Adipose tissue (tissue), 3 donors: ENCODE measurements around the gene SORBS1. TPM values are rescaled to one million over a fixed set of nuclear protein-coding genes. Genes with fewer than 3 reads are reported as not detected.

Experiments
- H3K27ac ChIP-seq: one replicate; pipeline ENCODE4 v1.5.1; 2013; ENCODE audit warnings: low read depth, low read length
- WGBS, 3 donors: extraction: QIAGEN DNeasy Blood & Tissue Kit; methylation state at CpG; one replicate each; pipeline ENCODE4 v1.1.7; 2013; 5-methylcytosine and 5-hydroxymethylcytosine counted together
- polyA plus RNA-seq, 3 donors: library from polyadenylated mRNA; stranded (reverse); fragments of 200-250 nt; gene quantifications; one replicate each; pipeline ENCODE4 v1.2.3, GENCODE V29; 2013
- donor health status: healthy with polysubstance abuse.
- donor health status: Bipolar disorder and iron deficiency.
- donor health status: healthy.

The SORBS1 gene
- polyA plus RNA-seq, 3 donors = 25.4 to 508 (median 85.4) TPM

GRCh38 chr10:95392217-95392584, 169.0 kb downstream of the SORBS1 start:
- no peak overlapping the region for H3K27ac ChIP-seq
- WGBS, 3 donors = 81 to 90% (median 83%) methylated on average over 3 of the region's 3 CpGs

- WGBS, 3 donors = 53 to 81% (median 55%) methylated on average over 4 of the region's 4 CpGs
Measured at GRCh38 chr10:95391581-95392216, 169.5 kb downstream of the SORBS1 start.

DNA sequence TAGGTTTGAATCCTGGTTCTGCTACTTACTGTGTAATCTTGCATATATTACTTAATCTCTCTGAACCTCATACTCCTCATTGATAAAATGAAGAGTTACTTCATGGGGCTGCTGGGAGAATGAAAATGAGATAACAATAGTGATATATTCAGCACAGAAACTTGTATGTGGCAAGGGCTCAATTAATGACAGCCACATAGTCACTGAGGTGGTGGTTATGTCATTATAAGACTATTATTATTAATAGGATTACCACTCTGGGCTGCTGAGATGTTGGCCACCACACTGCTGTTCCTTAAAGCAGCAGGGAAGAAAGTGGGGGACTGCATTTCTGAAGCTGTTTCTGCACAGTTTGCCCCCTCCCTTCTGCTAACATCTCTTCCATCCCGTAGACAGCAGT, 170.0 kb downstream of the SORBS1 start:
- no peak overlapping the region for H3K27ac ChIP-seq
- WGBS, 3 donors = 52 to 88% (median 69%) methylated on average over 1 of the region's 1 CpG

More at GRCh38 chr10:95391581-95392216, 169.5 kb downstream of the SORBS1 start:
- no peak overlapping the region for H3K27ac ChIP-seq

GRCh38 chr10:95389982-95390381, 171.2 kb downstream of the SORBS1 start:
- no peak overlapping the region for H3K27ac ChIP-seq
- 92 to 100% (median 94%) methylated on average over 4 of the region's 4 CpGs for WGBS, 3 donors

DNA sequence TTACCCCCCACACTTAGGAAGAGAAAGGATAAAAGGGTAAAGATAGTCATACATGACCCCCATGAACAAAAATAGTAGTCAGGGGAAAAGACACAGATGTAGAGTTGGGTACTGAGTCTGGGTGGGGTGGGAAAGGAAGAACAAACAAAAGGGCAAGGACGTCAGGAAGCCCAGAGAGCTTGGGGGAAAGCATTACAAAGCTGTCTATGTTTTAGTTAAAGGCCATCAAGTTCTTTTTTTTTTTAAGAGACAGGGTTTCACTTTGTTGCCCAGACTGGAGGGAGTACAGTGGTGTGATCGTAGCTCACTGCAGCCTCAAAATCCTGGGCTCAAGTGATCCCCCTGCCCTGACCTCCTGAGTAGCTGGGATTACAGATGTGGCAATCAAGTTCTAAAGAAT, 172.0 kb downstream of the SORBS1 start:
- no peak overlapping the region for H3K27ac ChIP-seq
- WGBS, 3 donors = 58 to 63% (median 58%) methylated on average over 2 of the region's 2 CpGs

DNA sequence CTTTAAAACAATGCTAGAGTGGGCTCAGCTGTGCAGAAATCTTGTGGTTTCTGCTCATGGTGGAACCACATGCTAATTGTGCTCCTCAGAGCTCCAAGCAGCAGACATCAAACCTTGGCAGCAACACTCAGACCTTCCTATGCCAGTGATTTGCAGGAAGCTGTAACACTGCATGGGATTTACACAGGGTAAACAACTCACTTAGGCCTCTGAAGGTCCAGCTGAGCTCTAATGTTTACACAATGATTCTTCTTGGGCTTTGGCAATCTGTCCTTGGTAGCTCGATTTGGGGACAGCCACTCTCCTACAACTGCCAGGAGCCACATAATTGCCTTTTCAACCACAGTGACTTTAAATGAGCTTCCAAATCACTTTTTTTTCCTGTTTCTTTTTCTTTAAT, 172.6 kb downstream of the SORBS1 start:
- no peak overlapping the region for H3K27ac ChIP-seq
- 7 to 53% (median 42%) methylated on average over 1 of the region's 1 CpG for WGBS, 3 donors

DNA sequence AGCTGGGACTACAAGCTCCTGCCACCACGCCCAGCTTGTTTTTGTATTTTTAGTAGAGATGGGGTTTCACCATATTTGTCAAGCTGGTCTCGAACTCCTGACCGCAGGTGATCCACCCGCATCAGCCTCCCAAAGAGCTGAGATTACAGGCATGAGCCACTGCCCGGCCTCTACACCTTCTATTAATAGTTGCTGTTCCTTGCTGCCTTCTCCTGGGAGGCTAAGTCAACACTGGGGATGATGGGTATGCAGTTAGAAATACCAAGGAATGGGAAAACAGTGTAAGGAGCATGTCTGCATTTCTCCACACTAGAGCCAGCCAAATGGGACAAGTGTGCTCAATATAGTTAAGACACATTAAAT, 173.1 kb downstream of the SORBS1 start:
- no peak overlapping the region for H3K27ac ChIP-seq
- 76 to 85% (median 83%) methylated on average over 5 of the region's 5 CpGs for WGBS, 3 donors

- no peak overlapping the region for H3K27ac ChIP-seq
- 91 to 94% (median 92%) methylated on average over 12 of the region's 12 CpGs for WGBS, 3 donors
Measured at GRCh38 chr10:95384011-95384704, 177.0 kb downstream of the SORBS1 start.

GRCh38 chr10:95382596-95382995, 178.6 kb downstream of the SORBS1 start:
- H3K27ac ChIP-seq = no peak overlapping the region
- WGBS, 3 donors = 89 to 95% (median 91%) methylated on average over 2 of the region's 2 CpGs

DNA sequence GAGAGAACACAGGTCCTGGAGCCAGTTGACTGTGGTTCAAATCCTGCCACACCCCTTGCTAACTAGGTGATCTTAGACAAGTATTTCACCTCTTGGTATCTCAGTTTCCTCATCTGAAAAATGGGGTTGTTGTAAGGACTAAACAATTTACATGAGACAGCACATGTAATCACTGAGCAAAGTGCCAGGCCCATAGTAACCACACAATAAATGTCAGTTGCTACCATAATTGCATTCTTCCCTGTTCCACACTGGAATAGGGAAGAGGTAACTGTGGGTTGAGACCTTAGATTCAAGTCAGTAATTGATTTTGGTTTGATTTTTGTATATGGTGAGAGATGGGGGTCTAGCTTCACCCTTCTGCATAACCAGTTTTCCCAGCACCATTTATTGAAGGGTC, 179.0 kb downstream of the SORBS1 start:
- H3K27ac ChIP-seq = no peak overlapping the region

DNA sequence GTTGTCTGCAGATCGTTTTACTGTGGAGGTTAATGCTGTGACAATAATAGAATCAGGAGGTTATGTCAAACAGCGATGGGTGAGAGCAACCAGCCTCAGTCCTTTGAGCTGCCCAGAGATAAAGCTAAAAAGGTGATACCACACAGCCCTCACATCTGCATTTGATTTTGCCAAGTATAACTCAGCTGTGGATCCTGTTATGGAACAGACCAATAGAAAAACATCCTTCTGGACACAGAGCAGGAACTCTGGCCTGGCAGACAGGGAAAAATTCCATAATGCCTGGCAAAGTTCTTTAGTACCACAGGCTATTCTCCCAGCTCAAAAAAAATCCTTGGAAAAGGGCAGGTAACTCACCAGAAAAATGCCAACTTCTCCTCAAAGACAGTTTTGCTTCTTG, 183.2 kb downstream of the SORBS1 start:
- H3K27ac ChIP-seq = no peak overlapping the region
- 55 to 74% (median 61%) methylated on average over 2 of the region's 2 CpGs for WGBS, 3 donors

GRCh38 chr10:95375418-95375817, 185.8 kb downstream of the SORBS1 start:
- 80 to 89% (median 82%) methylated on average over 1 of the region's 1 CpG for WGBS, 3 donors
- no peak overlapping the region for H3K27ac ChIP-seq

DNA sequence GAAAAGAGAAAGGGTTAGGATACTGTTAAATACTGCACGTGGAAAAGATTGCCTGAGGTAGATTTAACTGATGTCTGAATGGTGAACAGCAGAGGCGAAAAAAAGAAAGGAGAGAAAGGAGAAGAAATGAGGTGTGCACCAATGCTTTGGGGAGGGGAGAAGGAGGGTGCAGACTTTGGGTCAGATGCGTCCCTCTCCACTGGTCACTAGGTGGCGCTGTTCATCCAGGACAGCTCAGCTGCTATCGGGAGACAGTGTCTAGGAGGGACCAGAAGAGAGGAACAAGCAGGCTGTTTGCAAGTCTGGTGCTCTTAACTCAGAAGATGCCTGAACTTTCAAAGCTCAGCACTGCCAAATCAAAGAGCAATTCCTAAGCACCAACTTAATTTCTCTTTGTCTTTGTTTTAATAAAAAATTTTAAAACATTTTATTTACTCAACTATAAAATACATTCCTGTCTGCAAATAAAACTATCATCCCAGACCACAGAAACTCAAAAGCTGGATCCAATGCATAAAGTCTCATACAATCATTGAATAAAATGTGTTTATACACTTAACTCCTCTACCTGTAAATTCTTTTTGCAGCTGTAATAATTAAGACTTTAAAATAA, 186.5 kb downstream of the SORBS1 start:
- WGBS, 3 donors = 18 to 24% (median 18%) methylated on average over 5 of the region's 5 CpGs
- no peak overlapping the region for H3K27ac ChIP-seq

- no peak overlapping the region for H3K27ac ChIP-seq
Measured at GRCh38 chr10:95373660-95374059, 187.5 kb downstream of the SORBS1 start.

GRCh38 chr10:95364342-95364741, 196.8 kb downstream of the SORBS1 start:
- WGBS, 3 donors = 80 to 89% (median 85%) methylated on average over 6 of the region's 6 CpGs
- H3K27ac ChIP-seq = no peak overlapping the region

DNA sequence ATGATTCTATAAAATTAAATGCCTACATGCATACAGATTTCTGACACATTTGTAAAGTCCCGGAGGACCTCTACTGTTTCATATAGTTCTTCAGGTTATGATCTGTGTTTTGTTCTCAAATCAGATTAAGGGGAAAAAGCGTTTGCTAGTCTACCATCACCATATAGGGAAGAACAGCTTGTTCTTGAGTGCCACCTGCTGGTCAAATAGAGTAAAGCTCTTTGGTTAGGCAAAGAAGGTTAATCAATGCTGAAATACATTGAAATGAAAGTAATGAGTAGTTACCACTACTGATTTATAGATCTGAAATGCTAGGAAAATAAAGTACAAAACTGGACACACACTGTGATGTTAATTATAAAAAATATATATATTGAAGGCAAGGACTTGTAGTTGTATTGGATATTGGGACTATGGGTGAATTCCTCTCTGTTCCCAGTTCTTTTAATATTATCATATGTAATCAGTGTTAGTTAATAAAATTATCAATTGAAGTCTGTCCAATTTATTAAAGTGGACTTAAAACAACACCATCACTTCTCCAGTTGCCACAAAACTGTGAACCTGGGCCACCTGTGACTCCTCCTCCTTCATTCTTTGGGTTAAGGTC, 197.8 kb downstream of the SORBS1 start:
- H3K27ac ChIP-seq = no peak overlapping the region
- 1 to 4% (median 3%) methylated on average over 2 of the region's 2 CpGs for WGBS, 3 donors

GRCh38 chr10:95360122-95360714, 201.0 kb downstream of the SORBS1 start:
- H3K27ac ChIP-seq = no peak overlapping the region

GRCh38 chr10:95359466-95359865, 201.7 kb downstream of the SORBS1 start:
- 83 to 91% (median 90%) methylated on average over 6 of the region's 6 CpGs for WGBS, 3 donors

DNA sequence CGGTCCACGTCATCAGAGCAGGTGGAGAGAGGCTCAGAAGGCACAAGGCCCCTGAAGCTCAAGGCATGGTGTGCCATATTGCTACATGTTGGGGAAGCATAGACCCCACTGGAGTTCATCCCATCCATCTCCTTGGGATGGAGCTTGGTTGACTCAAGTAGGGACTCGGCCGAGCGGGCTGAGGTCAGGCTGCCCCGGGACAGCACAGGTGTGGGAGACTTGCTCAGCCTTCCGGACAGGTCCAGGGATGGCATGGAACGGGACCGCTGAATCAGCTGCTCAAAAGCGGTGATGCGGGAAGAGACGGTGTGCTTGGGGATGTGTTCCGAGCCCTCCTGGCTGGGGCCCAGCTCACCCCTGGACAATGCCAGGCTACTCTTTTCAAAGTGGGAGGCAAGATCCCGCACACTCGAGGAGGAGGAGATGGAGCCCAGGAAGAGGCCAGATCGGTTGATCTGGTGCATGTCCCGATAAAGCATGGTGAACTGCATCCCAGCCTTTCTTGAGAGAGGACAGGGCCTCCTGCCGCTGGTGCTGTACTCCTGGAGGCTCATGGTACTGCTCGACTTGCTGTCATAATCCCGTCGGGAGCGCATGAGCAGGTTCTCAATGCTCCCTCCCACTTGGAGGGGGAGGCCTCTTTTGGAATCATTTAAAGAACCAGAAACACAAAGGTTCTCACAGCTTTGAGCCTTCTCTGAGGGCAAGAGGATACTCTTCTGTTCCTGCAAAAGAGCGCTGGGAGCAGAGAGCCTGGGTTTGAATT, 204.8 kb downstream of the SORBS1 start:
- H3K27ac ChIP-seq = no peak overlapping the region
- 92 to 96% (median 93%) methylated on average over 23 of the region's 23 CpGs for WGBS, 3 donors

More at GRCh38 chr10:95359466-95359865, 201.7 kb downstream of the SORBS1 start:
- no peak overlapping the region for H3K27ac ChIP-seq
